ENCODE measurements around the gene SPTBN1.

Gene SPTBN1

GRCh38 chr2:54475285-54475684, 19.2 kb downstream of the SPTBN1 start:
- Histone ChIP-seq H2BK12ac (ENCODE audit: low read length) (no peak overlapping the region), H3K4me1 (ENCODE audit: control insufficient read depth in 2 of 2, insufficient read depth in 1 of 2, low read depth in 1 of 2, low read length in 2 of 2) (no peaks in the 10 kb centered on the region), H2BK5ac (ENCODE audit: low read length) (no peak overlapping the region), H4K8ac (ENCODE audit: low read depth, low read length) (no peak overlapping the region), H3K4me3 (ENCODE audit: low read length in 2 of 2) (no peak overlapping the region), H3K18ac (ENCODE audit: low read length) (no peak overlapping the region), H3K14ac (ENCODE audit: low read length) (no peak overlapping the region), H3K23ac (ENCODE audit: low read depth, low read length, poor library complexity) (no peak overlapping the region), H2BK15ac (ENCODE audit: low read length) (no peak overlapping the region), H2AFZ (ENCODE audit: low read length) (no peak overlapping the region), H3K9ac (ENCODE audit: low read depth, low read length, poor library complexity) (no peak overlapping the region), H3K27ac (replicated peaks; ENCODE audit: low read length) (no peak overlapping the region), H3K4me2 (ENCODE audit: insufficient read depth, low read length, poor library complexity, severe bottlenecking) (no peak overlapping the region), H3K27me3 (ENCODE audit: control insufficient read depth in 3 of 3, insufficient read depth in 3 of 3, low read depth in 1 of 3, low read length in 3 of 3) (no peaks in the 10 kb centered on the region), H2BK120ac (ENCODE audit: low read depth, low read length) (no peak overlapping the region), H4K91ac (ENCODE audit: low read depth, low read length, poor library complexity) (no peak overlapping the region), H3K4ac (ENCODE audit: low read length) (no peak overlapping the region), H3K36me3 (replicated peaks in 1 of 2; ENCODE audit: control insufficient read depth in 2 of 2, insufficient read depth in 2 of 2, low read length in 2 of 2) (no peaks in the 10 kb centered on the region), H3K9me3 (replicated peaks in 1 of 2; ENCODE audit: control insufficient read depth in 2 of 2, insufficient read depth in 1 of 2, low read depth in 1 of 2, low read length in 2 of 2) (no peaks in the 10 kb centered on the region), H3K79me1 (ENCODE audit: low read depth, low read length) (peaks cover 3% of the 10 kb centered on the region), H2AK5ac (ENCODE audit: low read depth, low read length) (no peak overlapping the region)
- WGBS, 2 donors (ENCODE audit: extremely low coverage in 2 of 2, insufficient read length in 2 of 2, insufficient replicate concordance in 1 of 2), result no CpG with 5 or more reads among the region's 3 CpGs
- DNase-seq (ENCODE audit: low spot score), result no peak

- no peak overlapping the region for H2BK15ac ChIP-seq (ENCODE audit: low read length)
- no peak overlapping the region for H3K14ac ChIP-seq (ENCODE audit: low read length)
- no CpG with 5 or more reads among the region's 5 CpGs for WGBS, 2 donors (ENCODE audit: extremely low coverage in 2 of 2, insufficient read length in 2 of 2, insufficient replicate concordance in 1 of 2)
- H4K91ac ChIP-seq (ENCODE audit: low read depth, low read length, poor library complexity), result no peak overlapping the region
- H3K23ac ChIP-seq (ENCODE audit: low read depth, low read length, poor library complexity), result no peak overlapping the region
- no peak overlapping the region for H3K9ac ChIP-seq (ENCODE audit: low read depth, low read length, poor library complexity)
- no peaks in the 10 kb centered on the region for H3K27me3 ChIP-seq (ENCODE audit: control insufficient read depth in 3 of 3, insufficient read depth in 3 of 3, low read depth in 1 of 3, low read length in 3 of 3)
- DNase-seq (ENCODE audit: low spot score), result no peak
- no peaks in the 10 kb centered on the region for H3K9me3 ChIP-seq (replicated peaks in 1 of 2; ENCODE audit: control insufficient read depth in 2 of 2, insufficient read depth in 1 of 2, low read depth in 1 of 2, low read length in 2 of 2)
- H3K4me3 ChIP-seq (ENCODE audit: low read length in 2 of 2), result no peak overlapping the region
- no peaks in the 10 kb centered on the region for H3K4me1 ChIP-seq (ENCODE audit: control insufficient read depth in 2 of 2, insufficient read depth in 1 of 2, low read depth in 1 of 2, low read length in 2 of 2)
- H2BK5ac ChIP-seq (ENCODE audit: low read length), result no peak overlapping the region
- H3K4me2 ChIP-seq (ENCODE audit: insufficient read depth, low read length, poor library complexity, severe bottlenecking), result no peak overlapping the region
- no peak overlapping the region for H2AFZ ChIP-seq (ENCODE audit: low read length)
- H4K8ac ChIP-seq (ENCODE audit: low read depth, low read length), result no peak overlapping the region
- H3K4ac ChIP-seq (ENCODE audit: low read length), result no peak overlapping the region
- H2AK5ac ChIP-seq (ENCODE audit: low read depth, low read length), result no peak overlapping the region
- H3K36me3 ChIP-seq (replicated peaks in 1 of 2; ENCODE audit: control insufficient read depth in 2 of 2, insufficient read depth in 2 of 2, low read length in 2 of 2), result no peaks in the 10 kb centered on the region
- no peak overlapping the region for H3K18ac ChIP-seq (ENCODE audit: low read length)
- peaks cover 3% of the 10 kb centered on the region for H3K79me1 ChIP-seq (ENCODE audit: low read depth, low read length)
- H3K27ac ChIP-seq (replicated peaks; ENCODE audit: low read length), result no peak overlapping the region
- H2BK12ac ChIP-seq (ENCODE audit: low read length), result no peak overlapping the region
- H2BK120ac ChIP-seq (ENCODE audit: low read depth, low read length), result no peak overlapping the region
Observed at GRCh38 chr2:54475919-54476318, 19.8 kb downstream of the SPTBN1 start.

- peaks cover 3% of the 10 kb centered on the region for H3K79me1 ChIP-seq (ENCODE audit: low read depth, low read length)
- no CpG with 5 or more reads among the region's 2 CpGs for WGBS, 2 donors (ENCODE audit: extremely low coverage in 2 of 2, insufficient read length in 2 of 2, insufficient replicate concordance in 1 of 2)
- no peak for DNase-seq (ENCODE audit: low spot score)
- H3K23ac ChIP-seq (ENCODE audit: low read depth, low read length, poor library complexity), result no peak overlapping the region
- no peaks in the 10 kb centered on the region for H3K27me3 ChIP-seq (ENCODE audit: control insufficient read depth in 3 of 3, insufficient read depth in 3 of 3, low read depth in 1 of 3, low read length in 3 of 3)
- H2BK15ac ChIP-seq (ENCODE audit: low read length), result no peak overlapping the region
- no peak overlapping the region for H3K27ac ChIP-seq (replicated peaks; ENCODE audit: low read length)
- H2AFZ ChIP-seq (ENCODE audit: low read length), result no peak overlapping the region
- no peak overlapping the region for H4K91ac ChIP-seq (ENCODE audit: low read depth, low read length, poor library complexity)
- H3K4ac ChIP-seq (ENCODE audit: low read length), result no peak overlapping the region
- H3K9me3 ChIP-seq (replicated peaks in 1 of 2; ENCODE audit: control insufficient read depth in 2 of 2, insufficient read depth in 1 of 2, low read depth in 1 of 2, low read length in 2 of 2), result no peaks in the 10 kb centered on the region
- no peak overlapping the region for H2AK5ac ChIP-seq (ENCODE audit: low read depth, low read length)
- no peak overlapping the region for H3K14ac ChIP-seq (ENCODE audit: low read length)
- no peak overlapping the region for H3K4me3 ChIP-seq (ENCODE audit: low read length in 2 of 2)
- H2BK120ac ChIP-seq (ENCODE audit: low read depth, low read length), result no peak overlapping the region
- no peak overlapping the region for H2BK12ac ChIP-seq (ENCODE audit: low read length)
- no peak overlapping the region for H3K4me2 ChIP-seq (ENCODE audit: insufficient read depth, low read length, poor library complexity, severe bottlenecking)
- H3K18ac ChIP-seq (ENCODE audit: low read length), result no peak overlapping the region
- H4K8ac ChIP-seq (ENCODE audit: low read depth, low read length), result no peak overlapping the region
- H3K4me1 ChIP-seq (ENCODE audit: control insufficient read depth in 2 of 2, insufficient read depth in 1 of 2, low read depth in 1 of 2, low read length in 2 of 2), result no peaks in the 10 kb centered on the region
- no peaks in the 10 kb centered on the region for H3K36me3 ChIP-seq (replicated peaks in 1 of 2; ENCODE audit: control insufficient read depth in 2 of 2, insufficient read depth in 2 of 2, low read length in 2 of 2)
- no peak overlapping the region for H2BK5ac ChIP-seq (ENCODE audit: low read length)
- H3K9ac ChIP-seq (ENCODE audit: low read depth, low read length, poor library complexity), result no peak overlapping the region
Observed at GRCh38 chr2:54476852-54477251, 20.7 kb downstream of the SPTBN1 start.

- Histone ChIP-seq H2AK5ac (ENCODE audit: low read depth, low read length) (no peak overlapping the region), H3K14ac (ENCODE audit: low read length) (no peak overlapping the region), H3K9me3 (replicated peaks in 1 of 2; ENCODE audit: control insufficient read depth in 2 of 2, insufficient read depth in 1 of 2, low read depth in 1 of 2, low read length in 2 of 2) (no peaks in the 10 kb centered on the region), H3K4me3 (ENCODE audit: low read length in 2 of 2) (no peak overlapping the region), H3K18ac (ENCODE audit: low read length) (no peak overlapping the region), H4K8ac (ENCODE audit: low read depth, low read length) (no peak overlapping the region), H2BK120ac (ENCODE audit: low read depth, low read length) (no peak overlapping the region), H3K27ac (replicated peaks; ENCODE audit: low read length) (no peak overlapping the region), H3K23ac (ENCODE audit: low read depth, low read length, poor library complexity) (no peak overlapping the region), H3K79me1 (ENCODE audit: low read depth, low read length) (peaks cover 3% of the 10 kb centered on the region), H2BK12ac (ENCODE audit: low read length) (no peak overlapping the region), H3K36me3 (replicated peaks in 1 of 2; ENCODE audit: control insufficient read depth in 2 of 2, insufficient read depth in 2 of 2, low read length in 2 of 2) (no peaks in the 10 kb centered on the region), H4K91ac (ENCODE audit: low read depth, low read length, poor library complexity) (no peak overlapping the region), H3K4me1 (ENCODE audit: control insufficient read depth in 2 of 2, insufficient read depth in 1 of 2, low read depth in 1 of 2, low read length in 2 of 2) (peaks cover 3 to 5% of the 10 kb centered on the region in 2 donors), H3K4me2 (ENCODE audit: insufficient read depth, low read length, poor library complexity, severe bottlenecking) (no peak overlapping the region), H3K4ac (ENCODE audit: low read length) (no peak overlapping the region), H3K9ac (ENCODE audit: low read depth, low read length, poor library complexity) (no peak overlapping the region), H2BK15ac (ENCODE audit: low read length) (no peak overlapping the region), H2BK5ac (ENCODE audit: low read length) (no peak overlapping the region), H3K27me3 (ENCODE audit: control insufficient read depth in 3 of 3, insufficient read depth in 3 of 3, low read depth in 1 of 3, low read length in 3 of 3) (no peaks in the 10 kb centered on the region), H2AFZ (ENCODE audit: low read length) (no peak overlapping the region)
- no CpG with 5 or more reads among the region's 4 CpGs for WGBS, 2 donors (ENCODE audit: extremely low coverage in 2 of 2, insufficient read length in 2 of 2, insufficient replicate concordance in 1 of 2)
- DNase-seq (ENCODE audit: low spot score), result no peak
Observed at GRCh38 chr2:54477896-54478295, 21.8 kb downstream of the SPTBN1 start.
